Spleen (tissue), 7 donors: ENCODE results near the gene SLC2A6.

ENCODE experiments used
- POLR2A ChIP-seq, 3 donors: fragments of 450-650 bp; IDR thresholded peaks; one replicate each; pipeline ENCODE4 v1.5.1; 2017; ENCODE audit warnings: antibody characterized with exemption in 3 of 3, mild to moderate bottlenecking in 1 of 3
- TF ChIP-seq, protein P1 (sequence below), 11 experiments: fragments of 200-600 bp in 7 of 11; fragments of 450-650 bp in 4 of 11; sonication (generic) in 4 of 11; IDR thresholded peaks in 8 of 11; conservative IDR thresholded peaks in 3 of 11; 1 replicate in 7 of 11; 2 replicates in 4 of 11; pipeline versions ENCODE4 v1.4.0 to v1.8.0; 2016 to 2021; ENCODE audit warnings: antibody characterized with exemption in 11 of 11, inconsistent platforms in 4 of 11, mild to moderate bottlenecking in 1 of 11
- donor health status: DM: no; HTN: no; CAD: no; lungs with moderate emphysema.
- donor health status: DM: no; HTN: no; CAD: no.
- donor health status: DM: no; HTN: no; CAD: no.

GRCh38 chr9:133495327-133496293, 16.7 kb upstream of the SLC2A6 start:
- TF ChIP-seq POLR2A (IDR thresholded peaks at IDR 0.05), result no peak
- TF ChIP-seq, protein P1, sequence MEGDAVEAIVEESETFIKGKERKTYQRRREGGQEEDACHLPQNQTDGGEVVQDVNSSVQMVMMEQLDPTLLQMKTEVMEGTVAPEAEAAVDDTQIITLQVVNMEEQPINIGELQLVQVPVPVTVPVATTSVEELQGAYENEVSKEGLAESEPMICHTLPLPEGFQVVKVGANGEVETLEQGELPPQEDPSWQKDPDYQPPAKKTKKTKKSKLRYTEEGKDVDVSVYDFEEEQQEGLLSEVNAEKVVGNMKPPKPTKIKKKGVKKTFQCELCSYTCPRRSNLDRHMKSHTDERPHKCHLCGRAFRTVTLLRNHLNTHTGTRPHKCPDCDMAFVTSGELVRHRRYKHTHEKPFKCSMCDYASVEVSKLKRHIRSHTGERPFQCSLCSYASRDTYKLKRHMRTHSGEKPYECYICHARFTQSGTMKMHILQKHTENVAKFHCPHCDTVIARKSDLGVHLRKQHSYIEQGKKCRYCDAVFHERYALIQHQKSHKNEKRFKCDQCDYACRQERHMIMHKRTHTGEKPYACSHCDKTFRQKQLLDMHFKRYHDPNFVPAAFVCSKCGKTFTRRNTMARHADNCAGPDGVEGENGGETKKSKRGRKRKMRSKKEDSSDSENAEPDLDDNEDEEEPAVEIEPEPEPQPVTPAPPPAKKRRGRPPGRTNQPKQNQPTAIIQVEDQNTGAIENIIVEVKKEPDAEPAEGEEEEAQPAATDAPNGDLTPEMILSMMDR (IDR thresholded peaks at IDR 0.05 in 8 of 11, conservative IDR thresholded peaks at IDR 0.05 in 3 of 11), result no peak
